ENCODE measurements around the gene RYR3. TPM values are rescaled to one million over a fixed set of nuclear protein-coding genes. Genes with fewer than 3 reads are reported as not detected.
"Not testable (repeated sequence)": the region's sequence is repeated elsewhere in the genome, so short reads cannot be mapped to it uniquely, and the experiment has no call there.

RYR3 gene
- total RNA-seq, 2 donors from 2014 or later = 9.7 to 9.9 TPM

DNA sequence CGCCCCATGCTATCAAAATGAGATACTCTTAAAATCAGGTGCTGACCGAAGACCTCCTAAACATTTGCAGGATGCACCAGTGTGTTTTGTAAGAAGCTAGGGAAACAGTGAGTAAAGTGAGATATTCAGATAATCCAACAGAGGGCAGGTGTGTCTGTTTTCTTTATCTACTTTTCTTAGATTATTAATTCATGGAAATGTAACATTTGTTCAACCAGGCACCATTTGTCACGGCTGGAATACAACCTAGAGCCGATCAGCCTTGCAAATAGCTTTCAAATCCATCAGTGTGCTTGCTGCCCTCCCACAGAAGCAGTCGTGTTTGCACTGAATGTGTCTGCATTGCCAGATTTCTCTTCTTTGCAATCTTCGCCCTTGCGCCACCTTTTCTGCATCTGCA, 455.6 kb downstream of the RYR3 start:
- no peak for DNase-seq (ENCODE audit: low spot score)
- intact Hi-C loops (cut with DNase I) = no loop called here

DNA sequence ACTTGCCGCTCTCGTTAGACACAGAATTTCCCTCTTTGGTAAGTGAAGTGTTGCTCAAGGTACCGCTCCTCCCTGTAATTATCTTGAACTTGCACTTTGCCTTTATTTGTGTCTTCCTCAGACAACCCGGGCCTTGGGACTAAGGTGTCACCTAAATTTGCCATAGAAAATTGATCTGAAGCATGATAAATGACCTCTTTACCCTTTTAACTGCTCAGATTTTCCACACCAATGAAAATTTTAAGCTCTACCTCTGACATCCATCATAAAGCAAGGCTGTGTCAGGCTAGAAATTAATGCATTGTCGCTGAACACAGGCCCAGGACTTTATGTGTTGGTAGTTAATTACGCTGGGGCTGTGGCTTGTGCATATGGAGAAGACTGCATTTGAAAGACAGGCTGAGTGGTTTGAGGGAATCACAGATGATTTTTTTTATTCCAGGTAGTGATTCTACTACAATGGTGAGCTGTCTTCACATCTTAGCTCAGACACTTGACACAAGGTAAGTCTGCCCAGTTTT, 458.0 kb downstream of the RYR3 start:
- intact Hi-C loops (cut with DNase I) = no loop called here
- DNase-seq (ENCODE audit: low spot score) = no peak

DNA sequence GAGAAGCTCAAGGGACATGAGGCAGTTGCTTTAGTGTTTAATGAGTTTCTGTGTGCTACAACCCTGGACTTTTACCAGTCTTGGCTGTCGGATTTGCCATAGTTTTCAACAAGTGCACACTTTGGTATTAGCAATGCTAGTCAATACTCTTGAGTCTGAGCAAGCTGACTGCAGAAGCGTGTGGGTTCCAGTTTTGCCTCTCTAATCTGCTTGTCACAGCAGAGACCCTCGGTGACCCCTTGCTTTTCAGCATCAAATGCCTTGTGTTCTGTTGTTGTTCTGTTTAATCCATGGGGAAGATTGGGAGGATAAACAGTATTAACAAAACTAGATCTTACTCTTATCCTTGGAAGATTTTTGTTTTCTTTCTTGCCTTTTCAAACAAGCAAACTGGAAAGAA, 463.2 kb downstream of the RYR3 start:
- no peak for DNase-seq (ENCODE audit: low spot score)
- intact Hi-C loops (cut with DNase I) = no loop called here

DNA sequence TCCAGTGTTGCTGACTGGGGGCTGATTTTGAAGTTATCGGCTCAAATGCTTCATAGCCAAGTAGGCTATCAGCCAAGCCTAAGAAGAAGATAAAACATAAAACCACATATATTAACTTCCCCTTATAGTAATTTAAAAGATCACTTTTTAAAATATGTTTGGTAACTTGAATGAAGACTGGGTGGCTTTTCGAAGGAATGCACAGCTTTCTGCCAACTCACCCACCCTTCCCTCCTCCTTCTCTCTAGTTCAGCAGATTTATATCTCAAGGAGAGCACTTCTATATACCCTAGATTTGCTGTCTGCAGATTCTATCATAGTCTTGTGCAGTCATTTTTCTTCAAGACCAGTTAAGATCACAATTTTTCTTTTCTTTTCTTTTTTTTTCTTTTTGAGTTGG, 468.1 kb downstream of the RYR3 start:
- no peak for DNase-seq (ENCODE audit: low spot score)
- intact Hi-C loops (cut with DNase I) = no loop called here

DNA sequence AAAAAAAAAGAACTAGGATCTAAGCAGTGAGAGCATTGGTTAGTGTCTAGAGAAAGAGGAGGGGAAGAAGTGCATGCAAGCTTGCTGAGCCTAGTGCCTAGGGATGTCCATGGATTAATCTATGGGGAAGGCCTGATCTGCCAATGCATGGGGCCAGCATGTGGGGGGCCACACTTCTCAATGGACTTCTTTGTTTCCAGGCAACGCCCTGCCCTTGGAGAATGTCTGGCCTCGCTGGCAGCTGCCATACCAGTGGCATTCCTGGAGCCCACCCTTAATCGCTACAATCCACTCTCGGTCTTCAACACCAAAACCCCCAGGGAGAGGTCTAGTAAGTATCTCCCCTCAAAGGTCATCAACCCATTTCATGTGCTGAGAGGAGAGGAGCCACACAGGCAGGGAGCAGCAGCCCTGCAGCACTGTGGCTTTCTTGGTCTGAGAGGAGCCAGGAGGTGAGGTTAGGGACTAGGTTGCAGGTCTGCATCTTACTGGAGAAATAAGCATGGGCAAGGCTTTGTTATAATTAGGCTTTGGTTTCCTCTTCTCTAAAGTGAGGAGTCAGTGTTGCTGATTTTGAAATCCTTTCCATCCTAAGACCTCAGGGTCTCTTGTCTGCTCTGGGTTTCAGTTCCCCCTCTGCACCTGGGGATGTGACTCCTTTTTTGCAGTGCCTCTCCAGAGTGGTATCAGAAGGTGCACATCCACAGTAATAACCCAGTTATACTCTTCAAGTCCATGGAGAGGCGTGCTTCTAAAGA, 469.4 kb downstream of the RYR3 start:
- intact Hi-C loops (cut with DNase I) = no loop called here
- no peak for DNase-seq (ENCODE audit: low spot score)

DNA sequence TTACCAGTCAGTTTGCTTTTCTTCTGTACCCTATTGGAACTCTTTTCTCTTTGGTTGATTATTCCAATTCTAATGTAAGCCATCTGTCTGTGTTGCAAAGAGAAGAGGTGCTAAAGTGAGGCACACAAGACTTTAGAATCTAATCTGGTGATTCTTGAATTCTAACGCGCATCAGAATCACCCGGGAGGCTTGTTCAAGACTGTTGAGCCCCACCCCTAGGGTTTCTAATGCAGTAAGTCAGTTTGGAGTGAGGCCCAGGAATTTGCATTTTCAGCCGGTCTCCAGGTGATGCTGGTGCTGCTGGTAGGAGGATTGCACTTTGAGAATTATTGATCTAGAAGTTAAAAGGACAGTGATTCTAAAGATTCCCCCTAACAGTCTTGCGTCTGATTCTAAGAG, 472.2 kb downstream of the RYR3 start:
- intact Hi-C loops (cut with DNase I) = no loop called here
- no peak for DNase-seq (ENCODE audit: low spot score)

DNA sequence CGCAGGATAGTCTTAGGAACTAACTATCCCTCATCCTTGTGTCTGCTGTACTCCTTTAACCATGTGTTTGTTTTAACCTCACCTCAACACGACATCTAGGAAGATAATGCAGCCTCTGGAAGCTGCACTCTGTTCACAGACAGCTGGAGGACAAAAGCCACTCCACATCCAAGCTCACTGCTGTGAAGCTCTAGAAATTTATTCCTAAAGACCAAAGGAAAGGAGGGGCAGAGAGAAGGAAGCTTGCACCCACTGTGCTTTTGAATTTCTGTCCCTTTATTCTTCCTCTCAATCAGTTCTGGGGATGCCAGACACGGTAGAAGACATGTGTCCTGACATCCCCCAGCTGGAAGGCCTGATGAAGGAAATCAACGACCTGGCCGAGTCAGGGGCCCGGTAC, 474.6 kb downstream of the RYR3 start:
- intact Hi-C loops (cut with DNase I) = no loop called here
- no peak for DNase-seq (ENCODE audit: low spot score)

DNA sequence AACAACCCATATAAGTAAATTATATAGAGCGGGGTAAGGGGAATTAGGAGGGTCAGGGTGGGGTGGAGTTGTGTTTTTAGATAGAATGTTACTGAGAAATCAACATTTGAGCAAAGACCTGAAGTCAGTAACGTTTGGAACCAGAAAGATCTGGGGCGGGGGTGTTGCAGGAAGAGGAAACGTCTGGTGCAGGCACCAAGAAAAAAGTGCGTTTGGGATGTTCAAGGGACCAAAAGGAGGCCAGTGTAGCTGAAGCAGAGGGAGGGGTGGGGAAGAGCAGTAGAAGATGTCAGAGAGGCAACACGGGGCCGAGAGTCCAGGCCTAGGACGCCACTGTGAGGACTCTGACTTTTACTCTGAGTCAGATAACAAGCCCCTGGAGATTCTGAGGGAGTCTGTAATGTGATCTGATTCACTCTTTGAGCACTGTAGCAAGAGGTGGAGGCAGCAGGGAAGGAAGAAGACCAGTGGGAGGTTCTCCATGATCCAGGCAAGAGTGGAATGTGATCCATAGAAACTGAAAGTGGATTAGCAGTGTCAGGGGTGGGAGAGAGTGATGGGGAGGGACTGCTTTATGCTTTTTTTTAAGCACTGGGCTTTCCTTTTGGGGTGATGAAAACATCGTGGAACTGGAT, 478.3 kb downstream of the RYR3 start:
- no peak for DNase-seq (ENCODE audit: low spot score)
- intact Hi-C loops (cut with DNase I) = no loop called here

DNA sequence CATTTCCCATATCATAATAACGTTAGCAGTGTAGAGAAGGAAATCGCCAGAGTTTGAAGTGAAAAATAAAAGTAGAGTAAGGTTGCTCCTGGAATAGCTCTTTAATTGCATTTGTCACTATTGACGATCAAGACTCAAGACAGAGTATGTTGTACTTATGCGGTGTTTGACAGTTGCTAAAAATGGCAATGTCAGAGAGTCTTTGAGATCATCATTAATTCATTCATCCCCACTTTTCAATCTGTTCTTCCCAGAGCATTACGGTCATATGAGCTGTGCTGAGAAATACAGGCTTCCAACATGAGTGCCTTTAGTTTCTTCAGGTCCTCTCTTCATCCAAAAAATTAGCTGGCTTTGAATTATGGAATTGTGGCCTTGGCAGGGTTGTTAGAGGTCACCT, 483.7 kb downstream of the RYR3 start:
- DNase-seq (ENCODE audit: low spot score) = no peak
- intact Hi-C loops (cut with DNase I) = no loop called here

DNA sequence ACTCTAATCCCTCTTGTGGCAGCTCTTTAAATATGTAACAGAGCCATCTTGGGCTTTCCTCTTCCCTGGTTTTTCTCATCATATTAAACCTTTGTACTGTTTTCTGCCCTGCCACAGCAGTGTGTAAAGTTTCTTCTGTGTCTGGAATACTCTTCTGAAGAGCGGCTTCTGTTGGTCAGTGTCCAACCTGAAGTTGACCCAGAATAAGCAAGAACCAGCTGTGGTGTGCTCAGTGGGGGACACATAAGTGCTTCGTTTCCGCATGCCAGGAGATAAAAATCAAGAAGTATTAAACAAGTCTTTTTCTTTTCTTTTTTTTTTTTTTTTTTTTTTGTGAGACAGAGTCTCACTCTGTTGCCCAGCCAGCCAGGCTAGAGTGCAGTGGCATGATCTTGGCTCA, 484.3 kb downstream of the RYR3 start:
- no peak for DNase-seq (ENCODE audit: low spot score)
- intact Hi-C loops (cut with DNase I) = no loop called here

DNA sequence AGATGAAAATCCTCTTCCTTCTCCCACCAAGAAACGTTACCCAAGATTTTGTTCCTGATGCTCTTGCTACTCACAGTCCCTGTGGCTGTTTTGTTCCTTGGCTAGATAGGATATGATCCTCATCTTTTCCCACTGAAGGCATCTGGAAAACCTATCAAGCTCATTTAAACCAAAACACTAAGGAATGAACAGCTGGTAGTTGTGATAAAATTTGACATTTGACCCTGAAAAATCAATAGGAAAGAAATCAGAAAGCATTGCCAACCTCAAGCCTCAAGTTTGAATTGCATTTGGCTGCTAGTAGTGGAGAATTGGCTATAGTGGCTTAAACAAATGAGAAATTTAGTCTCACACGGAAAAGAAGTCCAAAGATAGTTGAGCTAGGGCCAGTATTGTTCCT, 486.9 kb downstream of the RYR3 start:
- intact Hi-C loops (cut with DNase I) = no loop called here

DNA sequence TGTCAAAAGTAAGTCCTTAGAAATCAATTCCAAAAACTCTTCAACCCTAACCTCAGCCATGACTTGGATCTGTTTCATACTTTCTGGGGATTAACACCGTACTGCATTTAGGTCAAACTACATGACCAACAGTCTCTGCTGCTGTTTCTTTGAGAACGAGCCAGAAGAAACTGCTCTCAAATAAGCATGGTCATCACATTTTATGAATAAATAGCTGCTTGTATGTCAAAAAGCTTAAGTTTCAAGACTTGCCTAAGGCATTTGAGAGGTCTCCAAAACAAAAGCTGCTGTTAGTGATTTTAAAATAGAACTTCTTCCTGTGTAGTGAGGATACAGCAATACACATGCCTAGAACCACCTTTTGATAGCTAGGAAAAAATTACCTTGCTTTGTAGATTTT, 491.2 kb downstream of the RYR3 start:
- DNase-seq (ENCODE audit: low spot score) = no peak
- intact Hi-C loops (cut with DNase I) = no loop called here

More for the DNA sequence above, 486.9 kb downstream of the RYR3 start:
- no peak for DNase-seq (ENCODE audit: low spot score)

DNA sequence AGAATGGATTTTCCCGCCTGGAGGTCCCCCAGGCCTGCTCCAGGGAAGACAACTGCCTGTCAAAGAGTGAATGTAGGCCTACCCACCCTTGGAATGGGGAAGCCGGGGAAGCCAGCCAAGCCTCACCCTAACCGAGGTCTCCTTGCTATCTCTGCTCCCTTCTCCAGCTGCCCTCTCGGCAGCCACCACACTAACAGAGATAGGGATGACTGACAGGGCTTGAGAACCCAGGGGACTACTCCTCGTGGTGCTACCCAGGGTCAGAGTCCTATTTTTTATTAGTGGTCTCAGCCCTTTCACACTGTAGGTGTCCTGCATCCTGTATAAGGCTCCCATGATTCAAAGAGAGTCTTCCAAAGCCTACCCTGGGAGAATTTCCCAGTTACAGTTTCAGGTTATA, 496.9 kb downstream of the RYR3 start:
- no peak for DNase-seq (ENCODE audit: low spot score)
- intact Hi-C loops (cut with DNase I) = no loop called here

DNA sequence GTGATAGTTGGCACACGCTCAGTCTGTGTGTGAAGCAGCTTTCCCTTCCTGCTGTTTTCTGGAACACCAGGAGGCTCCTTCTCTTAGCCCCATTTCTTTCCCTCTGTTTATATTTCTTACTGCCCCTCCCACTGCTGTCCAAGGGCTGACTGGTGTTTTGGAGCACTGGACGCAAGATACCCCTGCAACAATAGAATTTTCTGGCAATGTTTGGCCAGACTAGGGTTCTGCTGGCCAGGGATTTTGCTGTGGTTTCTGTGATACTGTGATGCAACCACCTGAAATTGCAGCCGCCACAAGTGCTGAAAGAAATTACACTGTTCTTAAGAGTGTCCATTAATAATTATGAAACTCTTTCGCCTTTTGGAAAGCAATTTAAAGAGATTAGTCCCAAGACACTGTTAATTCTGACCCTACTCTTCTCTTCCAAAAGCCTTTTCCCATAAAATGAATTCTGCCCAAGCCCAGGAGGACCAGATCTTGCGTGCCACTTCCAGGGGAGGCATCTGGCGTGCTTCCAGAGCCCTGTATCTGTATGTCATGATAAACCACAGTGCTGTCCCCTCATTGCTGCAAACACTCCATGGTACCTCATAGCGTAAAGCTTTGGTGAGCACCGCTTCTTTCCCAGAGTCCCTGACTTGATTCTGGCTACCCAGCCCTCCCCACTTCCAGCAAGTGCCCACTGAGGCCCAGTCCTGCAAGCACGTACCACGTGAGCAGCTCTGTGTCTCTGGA, 498.1 kb downstream of the RYR3 start:
- DNase-seq (ENCODE audit: low spot score) = no peak
- intact Hi-C loops (cut with DNase I) = no loop called here

DNA sequence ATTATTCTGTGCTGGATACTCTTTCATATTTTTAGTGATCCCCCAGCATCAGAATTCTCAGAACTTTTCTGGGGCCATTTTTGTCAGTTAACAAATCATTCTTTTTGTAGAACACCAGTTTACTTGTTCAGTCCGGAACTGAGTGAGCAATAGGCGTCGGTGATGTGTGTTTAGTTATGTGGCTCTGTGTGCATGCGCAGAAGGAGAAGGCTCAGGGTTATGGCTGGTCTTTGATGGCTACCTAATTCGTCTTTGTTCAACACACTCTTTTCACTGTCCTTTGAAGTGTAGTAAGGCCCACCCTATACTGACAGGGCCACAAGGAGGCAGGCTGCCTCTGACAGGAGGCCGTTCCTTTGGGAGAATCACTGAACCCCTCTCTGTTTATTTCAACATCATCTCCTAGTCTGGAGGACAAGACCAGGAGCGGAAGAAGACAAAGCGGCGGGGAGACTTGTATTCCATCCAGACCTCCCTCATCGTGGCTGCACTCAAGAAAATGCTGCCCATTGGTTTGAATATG, 499.4 kb downstream of the RYR3 start:
- intact Hi-C loops (cut with DNase I) = no loop called here
- DNase-seq (ENCODE audit: low spot score) = no peak

DNA sequence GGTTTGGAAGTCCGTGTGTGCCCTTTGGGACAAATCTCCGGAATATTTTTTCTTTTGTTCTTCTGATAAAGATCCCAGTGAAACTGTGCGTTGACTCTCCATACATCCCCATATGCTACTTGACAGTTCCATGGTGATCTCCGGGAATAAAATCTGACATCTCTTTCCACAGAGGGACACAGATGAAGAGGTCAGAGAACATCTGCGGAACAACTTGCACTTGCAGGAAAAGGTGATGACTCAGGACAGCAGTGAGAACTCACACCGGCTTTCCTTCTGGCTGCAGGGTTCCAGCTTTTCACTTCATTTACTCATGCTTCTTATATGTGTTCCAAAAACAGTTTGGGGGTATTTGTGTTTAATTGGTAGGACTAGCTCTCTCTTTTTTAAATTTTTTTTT, 500.0 kb downstream of the RYR3 start:
- DNase-seq (ENCODE audit: low spot score) = no peak
- intact Hi-C loops (cut with DNase I) = no loop called here

DNA sequence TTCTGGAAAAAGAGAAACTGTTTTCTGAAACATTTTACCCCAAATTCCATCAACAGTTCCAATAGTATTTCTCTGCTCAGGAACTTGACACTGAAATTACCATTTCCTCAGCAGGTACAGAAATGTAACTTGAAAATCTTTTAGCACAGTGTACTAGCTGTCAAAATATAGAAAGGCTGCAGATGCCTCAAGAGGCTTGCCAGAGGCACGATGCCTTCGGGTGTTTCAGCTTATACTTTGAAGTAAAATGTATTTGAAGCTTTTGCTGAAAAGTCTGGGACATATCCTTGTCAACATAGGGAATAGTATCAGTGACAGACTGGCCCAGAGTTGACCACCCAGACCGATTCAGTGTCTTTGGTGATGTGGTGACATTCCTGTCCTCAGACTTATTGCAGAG, 503.1 kb downstream of the RYR3 start:
- no peak for DNase-seq (ENCODE audit: low spot score)
- intact Hi-C loops (cut with DNase I) = no loop called here

DNA sequence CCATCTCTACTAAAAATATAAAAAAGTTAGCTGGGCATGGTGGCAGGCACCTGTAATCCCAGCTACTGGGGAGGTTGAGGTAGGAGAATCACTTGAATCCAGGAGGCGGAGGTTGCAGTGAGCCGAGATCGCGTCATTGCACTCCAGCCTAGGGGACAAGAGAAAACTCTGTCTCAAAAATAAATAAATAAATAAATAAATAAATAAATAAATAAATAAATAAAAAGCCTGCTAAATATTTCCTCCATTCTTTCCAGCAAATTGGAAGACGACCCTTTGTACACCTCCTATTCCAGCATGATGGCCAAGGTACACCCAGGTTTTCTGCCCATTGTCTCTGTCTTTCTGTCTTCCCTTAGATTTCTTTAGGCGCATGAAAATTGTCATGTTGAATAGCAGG, 508.7 kb downstream of the RYR3 start:
- intact Hi-C loops (cut with DNase I); DNase-seq (ENCODE audit: low spot score): not testable (repeated sequence)

DNA sequence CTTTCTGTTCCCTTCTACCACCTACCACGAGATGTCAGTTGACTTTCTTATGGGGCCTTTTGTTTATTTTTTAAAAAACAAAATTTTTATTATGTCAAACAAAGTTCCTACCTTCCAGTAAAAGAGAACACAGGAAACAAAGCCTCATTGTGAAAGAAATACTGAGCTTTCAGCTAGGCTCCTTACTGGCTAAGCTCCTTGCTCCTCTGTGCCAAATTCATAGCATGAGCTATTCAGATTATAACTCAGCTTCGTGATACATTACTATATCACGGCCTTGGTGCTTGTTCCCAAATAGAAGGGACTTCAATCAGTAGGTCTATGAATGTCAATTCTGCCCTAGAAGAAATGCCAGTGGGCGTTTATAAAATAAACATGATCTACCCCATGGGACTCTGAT, 511.7 kb downstream of the RYR3 start:
- DNase-seq (ENCODE audit: low spot score) = no peak
- intact Hi-C loops (cut with DNase I) = no loop called here

DNA sequence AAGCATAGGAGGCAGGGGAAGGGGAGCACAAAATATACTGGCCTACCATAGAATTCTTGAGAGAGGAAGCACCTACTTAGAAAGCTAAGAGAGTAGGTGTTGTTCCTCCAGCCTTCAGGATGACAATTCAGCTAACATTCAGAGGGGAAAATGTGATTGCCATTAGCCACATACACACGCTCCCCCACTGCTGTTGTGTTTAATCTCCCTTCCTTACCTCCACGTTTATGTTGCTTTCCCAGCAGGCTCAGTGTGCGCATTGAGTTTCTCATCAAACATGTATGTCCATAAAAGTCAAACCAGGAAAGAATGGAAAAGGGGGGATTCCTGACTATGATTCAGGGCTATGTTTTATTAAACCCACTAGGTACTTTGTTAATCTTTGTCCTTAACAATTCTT, 512.4 kb downstream of the RYR3 start:
- no peak for DNase-seq (ENCODE audit: low spot score)

More for the DNA sequence above, 512.4 kb downstream of the RYR3 start:
- intact Hi-C loops (cut with DNase I) = no loop called here

Data from posterior vena cava (tissue), 2 donors.